IMR-90 (cell line): ENCODE results near the gene SLC39A2.

Experiments
- BHLHE40 ChIP-seq: fragments of 150-350 bp; IDR thresholded peaks from 2 replicates; pipeline ENCODE4 v1.6.1; 2016; ENCODE audit warnings: mild to moderate bottlenecking, low read depth, low read length
- CEBPB ChIP-seq: IDR thresholded peaks from 2 replicates; pipeline ENCODE4 v1.6.1; 2012; ENCODE audit warnings: low read depth, low read length, improper control_type of control experiment
- CHD1 ChIP-seq: IDR thresholded peaks from 2 replicates; pipeline ENCODE4 v1.6.1; 2012; ENCODE audit warnings: low read depth, low read length, improper control_type of control experiment
- MAFK ChIP-seq: IDR thresholded peaks from 2 replicates; pipeline ENCODE4 v1.6.1; 2012; ENCODE audit warnings: low read depth, low read length, improper control_type of control experiment
- NFE2L2 ChIP-seq: fragments of 150-350 bp; IDR thresholded peaks from 2 replicates; pipeline ENCODE4 v1.6.1; 2016; ENCODE audit warnings: low read depth, mild to moderate bottlenecking, low read length
- POLR2A ChIP-seq: IDR thresholded peaks from 2 replicates; pipeline ENCODE4 v1.6.1; 2012; ENCODE audit warnings: mild to moderate bottlenecking, low read depth, low read length
- RAD21 ChIP-seq: IDR thresholded peaks from 2 replicates; pipeline ENCODE4 v1.6.1; 2012; ENCODE audit warnings: low read length, improper control_type of control experiment
- RCOR1 ChIP-seq: IDR thresholded peaks from 2 replicates; pipeline ENCODE4 v1.6.1; 2012; ENCODE audit warnings: mild to moderate bottlenecking, low read length, improper control_type of control experiment; ENCODE audit not compliant: insufficient replicate concordance
- RFX5 ChIP-seq: IDR thresholded peaks from 2 replicates; pipeline ENCODE4 v1.8.0; 2012; ENCODE audit warnings: low read depth, mild to moderate bottlenecking, low read length, moderate library complexity
- SMC3 ChIP-seq: fragments of 150-350 bp; IDR thresholded peaks from 2 replicates; pipeline ENCODE4 v1.6.1; 2016; ENCODE audit warnings: low read depth, mild to moderate bottlenecking, antibody characterized with exemption, low read length, moderate library complexity
- USF2 ChIP-seq: fragments of 150-350 bp; IDR thresholded peaks from 2 replicates; pipeline ENCODE4 v1.6.1; 2017; ENCODE audit warnings: mild to moderate bottlenecking, antibody characterized with exemption, low read length, low read depth
- TF ChIP-seq, protein P1 (sequence below): conservative IDR thresholded peaks from 2 replicates; pipeline ENCODE4 v1.5.1; 2012; ENCODE audit warnings: mild to moderate bottlenecking, low read depth, low read length, improper control_type of control experiment
- TF ChIP-seq, protein P2 (sequence below): fragments of 150-350 bp; IDR thresholded peaks from 2 replicates; pipeline ENCODE4 v1.6.1; 2016; ENCODE audit warnings: low read depth, mild to moderate bottlenecking, low read length, moderate library complexity, borderline replicate concordance

GRCh38 chr14:21024585-21025370, 25.7 kb downstream of the SLC39A2 start, which contains the start of gene NDRG2:
- no peak for TF ChIP-seq POLR2A
- TF ChIP-seq MAFK = no peak
- TF ChIP-seq, protein P1, sequence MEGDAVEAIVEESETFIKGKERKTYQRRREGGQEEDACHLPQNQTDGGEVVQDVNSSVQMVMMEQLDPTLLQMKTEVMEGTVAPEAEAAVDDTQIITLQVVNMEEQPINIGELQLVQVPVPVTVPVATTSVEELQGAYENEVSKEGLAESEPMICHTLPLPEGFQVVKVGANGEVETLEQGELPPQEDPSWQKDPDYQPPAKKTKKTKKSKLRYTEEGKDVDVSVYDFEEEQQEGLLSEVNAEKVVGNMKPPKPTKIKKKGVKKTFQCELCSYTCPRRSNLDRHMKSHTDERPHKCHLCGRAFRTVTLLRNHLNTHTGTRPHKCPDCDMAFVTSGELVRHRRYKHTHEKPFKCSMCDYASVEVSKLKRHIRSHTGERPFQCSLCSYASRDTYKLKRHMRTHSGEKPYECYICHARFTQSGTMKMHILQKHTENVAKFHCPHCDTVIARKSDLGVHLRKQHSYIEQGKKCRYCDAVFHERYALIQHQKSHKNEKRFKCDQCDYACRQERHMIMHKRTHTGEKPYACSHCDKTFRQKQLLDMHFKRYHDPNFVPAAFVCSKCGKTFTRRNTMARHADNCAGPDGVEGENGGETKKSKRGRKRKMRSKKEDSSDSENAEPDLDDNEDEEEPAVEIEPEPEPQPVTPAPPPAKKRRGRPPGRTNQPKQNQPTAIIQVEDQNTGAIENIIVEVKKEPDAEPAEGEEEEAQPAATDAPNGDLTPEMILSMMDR = no peak
- TF ChIP-seq NFE2L2 = no peak
- no peak for TF ChIP-seq RFX5
- TF ChIP-seq RCOR1 = no peak
- TF ChIP-seq CEBPB = no peak
- TF ChIP-seq CHD1 = no peak
- TF ChIP-seq RAD21 = no peak
- no peak for TF ChIP-seq USF2
- TF ChIP-seq SMC3 = no peak
- no peak for TF ChIP-seq BHLHE40
- TF ChIP-seq, protein P2, sequence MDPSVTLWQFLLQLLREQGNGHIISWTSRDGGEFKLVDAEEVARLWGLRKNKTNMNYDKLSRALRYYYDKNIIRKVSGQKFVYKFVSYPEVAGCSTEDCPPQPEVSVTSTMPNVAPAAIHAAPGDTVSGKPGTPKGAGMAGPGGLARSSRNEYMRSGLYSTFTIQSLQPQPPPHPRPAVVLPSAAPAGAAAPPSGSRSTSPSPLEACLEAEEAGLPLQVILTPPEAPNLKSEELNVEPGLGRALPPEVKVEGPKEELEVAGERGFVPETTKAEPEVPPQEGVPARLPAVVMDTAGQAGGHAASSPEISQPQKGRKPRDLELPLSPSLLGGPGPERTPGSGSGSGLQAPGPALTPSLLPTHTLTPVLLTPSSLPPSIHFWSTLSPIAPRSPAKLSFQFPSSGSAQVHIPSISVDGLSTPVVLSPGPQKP = no peak
